ENCODE data around the gene MRPL55. TPM values are rescaled to one million over a fixed set of nuclear protein-coding genes. Genes with fewer than 3 reads are reported as not detected.

Gene MRPL55
- polyA plus RNA-seq, 1 donor from 2014 or later = 168 TPM

DNA sequence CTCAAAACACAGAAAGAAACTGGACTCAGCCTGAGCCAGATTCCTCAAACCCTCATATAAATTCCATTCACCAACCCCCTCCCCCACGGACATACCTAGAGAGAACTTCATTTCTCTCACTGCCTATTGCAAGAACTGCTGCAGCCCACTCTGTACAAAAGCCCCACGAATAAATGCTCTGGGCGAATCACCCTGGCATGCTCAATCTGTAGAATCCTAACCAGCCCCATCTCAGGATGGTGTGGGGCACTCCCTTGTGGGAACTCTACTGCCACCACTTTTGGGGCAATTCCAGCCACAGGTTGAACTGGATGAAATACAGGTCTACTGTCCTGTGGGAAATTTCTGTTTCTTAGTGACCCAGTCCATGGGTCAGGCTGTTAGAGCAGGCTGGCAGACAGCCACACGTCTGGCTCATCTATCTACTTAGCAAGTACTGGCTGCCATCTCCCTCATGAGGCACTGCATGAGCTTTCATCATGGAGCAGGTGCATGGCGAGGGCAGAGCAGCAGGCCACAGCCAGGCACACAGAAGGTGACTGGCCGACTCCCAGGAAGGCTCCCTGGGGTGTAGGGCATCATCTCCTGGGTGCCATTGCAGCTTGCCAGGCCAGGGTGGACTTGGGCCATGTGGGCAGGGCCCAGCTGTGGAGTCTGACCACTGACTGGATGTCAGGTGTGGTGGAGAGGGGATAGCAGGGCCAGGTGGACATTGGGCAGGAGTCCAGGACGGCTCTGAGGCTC lies 4.4 kb downstream of the MRPL55 start:
- Histone ChIP-seq H3K4me2 (ENCODE audit: low read length) (no peak overlapping the region), H3K9ac (ENCODE audit: low read length) (no peak overlapping the region), H2AFZ (ENCODE audit: low read depth, low read length) (no peak overlapping the region), H3K79me2 (replicated peaks; ENCODE audit: insufficient read depth, low read length) (peaks cover 23% of the 10 kb centered on the region), H3K27ac (ENCODE audit: low read length) (no peak overlapping the region), H3K27me3 (ENCODE audit: insufficient read depth, low read depth, low read length) (no peaks in the 10 kb centered on the region), H3K9me2 (ENCODE audit: insufficient read depth, low read length) (no peaks in the 10 kb centered on the region), H3K4me3 (ENCODE audit: low read length) (no peak overlapping the region), H4K20me1 (ENCODE audit: insufficient read depth) (no peaks in the 10 kb centered on the region), H3K9me3 (ENCODE audit: low read length) (no peaks in the 10 kb centered on the region), H3K36me3 (ENCODE audit: insufficient read depth, low read length) (no peaks in the 10 kb centered on the region), H3F3A (ENCODE audit: insufficient read depth, low read length, poor library complexity, severe bottlenecking) (no peaks in the 10 kb centered on the region)
- TF ChIP-seq RAD21 (conservative IDR thresholded peaks at IDR 0.05) (no peak), SMC3 (conservative IDR thresholded peaks at IDR 0.05; ENCODE audit: poor library complexity) (no peak), TAF1 (IDR thresholded peaks at IDR 0.05; ENCODE audit: low read depth) (no peak), POLR2AphosphoS5 (IDR thresholded peaks at IDR 0.05) (no peak), EZH2 (IDR thresholded peaks at IDR 0.05; ENCODE audit: borderline replicate concordance, insufficient read depth, low read length, poor library complexity, severe bottlenecking) (no peak), EP300 (conservative IDR thresholded peaks at IDR 0.05; ENCODE audit: poor library complexity, severe bottlenecking) (no peak), MXI1 (conservative IDR thresholded peaks at IDR 0.05; ENCODE audit: poor library complexity, severe bottlenecking) (no peak)
- TF ChIP-seq, protein P1, sequence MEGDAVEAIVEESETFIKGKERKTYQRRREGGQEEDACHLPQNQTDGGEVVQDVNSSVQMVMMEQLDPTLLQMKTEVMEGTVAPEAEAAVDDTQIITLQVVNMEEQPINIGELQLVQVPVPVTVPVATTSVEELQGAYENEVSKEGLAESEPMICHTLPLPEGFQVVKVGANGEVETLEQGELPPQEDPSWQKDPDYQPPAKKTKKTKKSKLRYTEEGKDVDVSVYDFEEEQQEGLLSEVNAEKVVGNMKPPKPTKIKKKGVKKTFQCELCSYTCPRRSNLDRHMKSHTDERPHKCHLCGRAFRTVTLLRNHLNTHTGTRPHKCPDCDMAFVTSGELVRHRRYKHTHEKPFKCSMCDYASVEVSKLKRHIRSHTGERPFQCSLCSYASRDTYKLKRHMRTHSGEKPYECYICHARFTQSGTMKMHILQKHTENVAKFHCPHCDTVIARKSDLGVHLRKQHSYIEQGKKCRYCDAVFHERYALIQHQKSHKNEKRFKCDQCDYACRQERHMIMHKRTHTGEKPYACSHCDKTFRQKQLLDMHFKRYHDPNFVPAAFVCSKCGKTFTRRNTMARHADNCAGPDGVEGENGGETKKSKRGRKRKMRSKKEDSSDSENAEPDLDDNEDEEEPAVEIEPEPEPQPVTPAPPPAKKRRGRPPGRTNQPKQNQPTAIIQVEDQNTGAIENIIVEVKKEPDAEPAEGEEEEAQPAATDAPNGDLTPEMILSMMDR (IDR thresholded peaks at IDR 0.05; ENCODE audit: poor library complexity, severe bottlenecking) = no peak
- TF ChIP-seq, protein P2, sequence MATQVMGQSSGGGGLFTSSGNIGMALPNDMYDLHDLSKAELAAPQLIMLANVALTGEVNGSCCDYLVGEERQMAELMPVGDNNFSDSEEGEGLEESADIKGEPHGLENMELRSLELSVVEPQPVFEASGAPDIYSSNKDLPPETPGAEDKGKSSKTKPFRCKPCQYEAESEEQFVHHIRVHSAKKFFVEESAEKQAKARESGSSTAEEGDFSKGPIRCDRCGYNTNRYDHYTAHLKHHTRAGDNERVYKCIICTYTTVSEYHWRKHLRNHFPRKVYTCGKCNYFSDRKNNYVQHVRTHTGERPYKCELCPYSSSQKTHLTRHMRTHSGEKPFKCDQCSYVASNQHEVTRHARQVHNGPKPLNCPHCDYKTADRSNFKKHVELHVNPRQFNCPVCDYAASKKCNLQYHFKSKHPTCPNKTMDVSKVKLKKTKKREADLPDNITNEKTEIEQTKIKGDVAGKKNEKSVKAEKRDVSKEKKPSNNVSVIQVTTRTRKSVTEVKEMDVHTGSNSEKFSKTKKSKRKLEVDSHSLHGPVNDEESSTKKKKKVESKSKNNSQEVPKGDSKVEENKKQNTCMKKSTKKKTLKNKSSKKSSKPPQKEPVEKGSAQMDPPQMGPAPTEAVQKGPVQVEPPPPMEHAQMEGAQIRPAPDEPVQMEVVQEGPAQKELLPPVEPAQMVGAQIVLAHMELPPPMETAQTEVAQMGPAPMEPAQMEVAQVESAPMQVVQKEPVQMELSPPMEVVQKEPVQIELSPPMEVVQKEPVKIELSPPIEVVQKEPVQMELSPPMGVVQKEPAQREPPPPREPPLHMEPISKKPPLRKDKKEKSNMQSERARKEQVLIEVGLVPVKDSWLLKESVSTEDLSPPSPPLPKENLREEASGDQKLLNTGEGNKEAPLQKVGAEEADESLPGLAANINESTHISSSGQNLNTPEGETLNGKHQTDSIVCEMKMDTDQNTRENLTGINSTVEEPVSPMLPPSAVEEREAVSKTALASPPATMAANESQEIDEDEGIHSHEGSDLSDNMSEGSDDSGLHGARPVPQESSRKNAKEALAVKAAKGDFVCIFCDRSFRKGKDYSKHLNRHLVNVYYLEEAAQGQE (IDR thresholded peaks at IDR 0.05; ENCODE audit: borderline replicate concordance) = no peak

DNA sequence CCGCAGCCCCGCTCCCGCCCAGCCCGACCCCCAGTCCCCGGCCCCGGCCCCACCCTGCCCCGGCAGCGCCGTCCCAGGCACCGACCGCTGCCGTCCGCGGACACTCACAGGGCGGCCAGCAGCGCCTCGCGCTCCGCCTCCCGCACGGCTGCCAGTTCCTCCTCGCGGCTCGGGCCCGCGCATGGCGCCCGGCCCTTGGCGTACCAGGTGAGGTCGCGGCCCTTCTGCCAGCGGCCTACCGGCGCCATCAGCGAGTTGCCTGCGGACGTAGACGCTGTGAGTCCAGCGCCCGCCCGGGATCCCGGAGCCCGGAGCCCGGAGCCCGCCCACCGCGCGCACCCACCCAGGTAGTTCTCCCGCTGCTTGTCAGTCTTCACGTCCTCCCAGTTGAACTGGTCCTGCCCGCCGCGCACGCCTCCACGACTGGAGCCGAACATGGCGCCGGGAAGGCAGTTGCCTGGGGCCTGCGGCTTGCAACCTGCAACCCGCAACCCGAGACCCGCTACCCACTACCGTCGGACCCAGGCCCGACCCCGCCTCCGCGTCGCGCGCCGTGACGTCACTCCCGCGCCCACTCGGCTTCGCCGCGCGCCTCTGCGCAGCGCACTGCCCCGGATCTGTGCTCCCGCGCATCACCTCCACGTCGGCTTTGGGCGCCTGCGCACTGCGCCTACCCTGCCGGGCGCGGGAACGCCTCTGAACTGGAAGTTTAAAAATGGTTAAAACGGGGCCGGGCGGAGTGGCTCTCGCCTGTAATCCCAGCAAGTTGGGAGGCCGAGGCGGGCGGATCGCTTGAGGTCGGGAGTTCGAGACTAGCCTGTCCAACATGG lies 6.1 kb downstream of the MRPL55 start, which contains the start of gene C1orf35:
C1orf35 (minus strand) TSS at position 535 of the 830 bp plus-strand sequence; CDS start at position 437, 98 bp downstream.
- no peaks in the 10 kb centered on the region for H3K9me2 ChIP-seq (ENCODE audit: insufficient read depth, low read length)
- TF ChIP-seq SMC3 (conservative IDR thresholded peaks at IDR 0.05; ENCODE audit: poor library complexity) = peak; percentile 24
- peak; percentile 96 for TF ChIP-seq POLR2AphosphoS5 (IDR thresholded peaks at IDR 0.05)
- TF ChIP-seq RAD21 (conservative IDR thresholded peaks at IDR 0.05) = peak; percentile 31
- TF ChIP-seq, protein P1 (IDR thresholded peaks at IDR 0.05; ENCODE audit: poor library complexity, severe bottlenecking) = no peak
- TF ChIP-seq EZH2 (IDR thresholded peaks at IDR 0.05; ENCODE audit: borderline replicate concordance, insufficient read depth, low read length, poor library complexity, severe bottlenecking) = no peak
- peak; percentile 77 for TF ChIP-seq EP300 (conservative IDR thresholded peaks at IDR 0.05; ENCODE audit: poor library complexity, severe bottlenecking)
- peak; percentile 80 for TF ChIP-seq TAF1 (IDR thresholded peaks at IDR 0.05; ENCODE audit: low read depth)
- TF ChIP-seq MXI1 (conservative IDR thresholded peaks at IDR 0.05; ENCODE audit: poor library complexity, severe bottlenecking) = peak; percentile 88
- TF ChIP-seq, protein P2 (IDR thresholded peaks at IDR 0.05; ENCODE audit: borderline replicate concordance) = peak; percentile 39
- H3K4me3 ChIP-seq (ENCODE audit: low read length) = peak within 1 kb of the TSS; percentile 85
- H3K36me3 ChIP-seq (ENCODE audit: insufficient read depth, low read length) = no peaks in the 10 kb centered on the region
- H3K9me3 ChIP-seq (ENCODE audit: low read length) = no peaks in the 10 kb centered on the region
- no peaks in the 10 kb centered on the region for H3F3A ChIP-seq (ENCODE audit: insufficient read depth, low read length, poor library complexity, severe bottlenecking)
- no peaks in the 10 kb centered on the region for H4K20me1 ChIP-seq (ENCODE audit: insufficient read depth)
- H3K27me3 ChIP-seq (ENCODE audit: insufficient read depth, low read depth, low read length) = no peaks in the 10 kb centered on the region
- H3K27ac ChIP-seq (ENCODE audit: low read length) = peak within 1 kb of the TSS; percentile 89
- H3K9ac ChIP-seq (ENCODE audit: low read length) = peak within 1 kb of the TSS; percentile 92
- H3K79me2 ChIP-seq (replicated peaks; ENCODE audit: insufficient read depth, low read length) = peaks cover 13% of the 10 kb centered on the region
- peak within 1 kb of the TSS; percentile 51 for H2AFZ ChIP-seq (ENCODE audit: low read depth, low read length)
- peak within 1 kb of the TSS; percentile 62 for H3K4me2 ChIP-seq (ENCODE audit: low read length)
